Inferior parietal cortex (tissue), 1 donor: ENCODE results near the gene LPP.

Experiments used
- DNase-seq: peaks from one replicate; pipeline ENCODE4 v3.0.0-alpha.2; 2016; ENCODE audit errors: extremely low spot score

The LPP gene

GRCh38 chr3:188546835-188547670, 393.1 kb downstream of the LPP start:
- no peak for DNase-seq

DNA sequence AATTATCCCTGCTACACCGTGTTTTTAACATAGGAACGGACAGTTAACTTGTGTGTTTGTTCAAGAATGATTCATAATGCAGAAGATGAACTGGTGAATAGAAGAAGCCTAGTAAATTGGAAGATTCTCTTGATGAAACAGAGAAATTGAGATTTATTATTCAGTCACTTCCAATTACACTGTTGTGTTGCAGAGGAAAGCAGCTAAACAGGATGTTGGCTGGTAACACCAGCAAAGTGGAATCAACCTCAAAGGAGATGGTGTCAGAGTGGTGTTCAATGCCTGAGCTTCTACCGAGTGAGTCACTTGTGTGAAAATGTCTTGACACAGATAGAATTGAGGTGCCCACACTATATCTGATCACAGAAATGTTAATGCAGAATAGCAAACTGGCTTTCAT, 399.6 kb downstream of the LPP start:
- no peak for DNase-seq

DNA sequence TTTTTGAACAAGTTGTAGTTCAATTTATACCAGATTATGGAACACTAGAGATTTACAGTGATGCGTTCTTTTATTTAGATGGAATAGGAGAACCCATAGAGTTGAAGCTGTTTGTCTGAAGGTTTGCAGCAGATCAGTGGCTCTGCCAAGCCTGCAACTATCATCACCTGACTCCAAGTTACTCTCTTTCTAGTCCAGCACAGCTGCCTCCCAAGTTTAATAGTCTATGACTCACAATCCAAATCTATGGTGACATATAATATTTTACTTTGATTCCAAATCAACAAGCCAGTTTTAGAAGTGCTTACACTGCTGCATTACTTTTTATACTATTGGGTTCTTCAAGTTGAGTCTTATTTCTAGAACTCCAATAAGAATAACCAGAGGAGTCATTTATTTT, 400.4 kb downstream of the LPP start:
- no peak for DNase-seq

DNA sequence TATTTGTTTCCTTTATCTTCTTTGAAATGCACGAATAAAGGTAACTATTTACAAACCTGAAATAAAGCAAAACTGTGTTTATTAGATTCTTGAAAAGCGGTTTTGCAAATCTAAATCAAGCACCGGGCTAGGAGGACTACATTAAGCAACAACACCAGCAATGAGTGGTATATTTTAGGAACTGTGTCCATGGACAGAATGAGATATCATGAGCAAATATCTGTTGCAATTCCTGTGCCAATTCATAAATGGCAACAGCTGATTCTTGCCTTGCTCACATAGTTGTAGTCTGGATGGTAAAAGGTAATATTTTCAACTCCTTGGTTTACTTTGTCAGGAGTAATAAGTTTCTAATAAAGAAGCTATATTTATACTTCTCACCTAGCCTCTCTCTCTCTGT, 403.3 kb downstream of the LPP start:
- no peak for DNase-seq

DNA sequence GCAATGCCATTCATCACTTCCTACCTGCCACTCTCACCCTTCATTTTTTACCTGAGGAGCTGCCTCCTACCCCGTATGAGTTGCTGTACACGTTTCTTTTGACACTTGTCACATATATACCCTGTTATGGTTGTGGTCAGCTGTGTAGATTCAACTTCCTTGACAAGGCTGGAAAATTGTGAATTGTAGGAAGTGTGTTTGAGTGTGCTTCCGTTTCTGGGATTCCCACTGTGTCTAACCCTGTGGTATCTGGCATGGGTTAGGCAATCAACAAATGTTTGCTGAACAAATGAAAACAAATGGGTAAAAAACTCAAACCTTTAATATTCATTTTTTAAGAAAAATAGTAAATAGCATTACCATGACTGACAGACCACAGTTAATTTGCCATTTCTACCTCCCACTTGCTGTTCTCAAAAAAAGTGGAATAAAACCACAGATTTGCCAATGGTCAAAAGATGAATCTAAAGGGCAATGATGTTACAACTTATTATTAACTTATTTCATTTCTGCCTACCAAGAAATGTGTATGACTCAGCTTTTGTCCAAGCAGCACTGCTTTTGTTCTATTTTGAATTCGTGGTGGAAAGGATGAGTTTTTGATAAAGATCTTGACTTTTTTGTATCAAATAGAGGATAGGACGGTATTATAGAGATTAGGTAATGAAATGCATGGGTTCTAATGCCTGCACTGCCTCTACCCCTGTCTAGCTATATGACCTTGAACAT, 404.6 kb downstream of the LPP start:
- no peak for DNase-seq

DNA sequence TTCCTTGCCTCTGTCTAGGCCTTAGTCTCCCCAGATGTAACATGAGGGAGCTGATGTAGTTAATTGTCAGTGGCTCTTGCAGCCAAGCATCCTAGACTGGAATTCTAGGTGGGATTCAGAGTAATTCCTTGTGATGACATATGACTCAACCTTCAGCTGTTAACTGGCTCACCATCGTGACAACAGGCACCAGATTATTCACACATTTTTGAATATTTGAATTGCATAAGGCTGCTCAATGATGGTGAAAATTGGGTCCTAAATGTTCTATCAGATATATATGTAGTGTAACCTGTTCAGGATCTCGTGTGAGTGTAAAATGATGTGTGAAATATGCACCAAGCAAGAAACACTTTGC, 405.1 kb downstream of the LPP start:
- no peak for DNase-seq

DNA sequence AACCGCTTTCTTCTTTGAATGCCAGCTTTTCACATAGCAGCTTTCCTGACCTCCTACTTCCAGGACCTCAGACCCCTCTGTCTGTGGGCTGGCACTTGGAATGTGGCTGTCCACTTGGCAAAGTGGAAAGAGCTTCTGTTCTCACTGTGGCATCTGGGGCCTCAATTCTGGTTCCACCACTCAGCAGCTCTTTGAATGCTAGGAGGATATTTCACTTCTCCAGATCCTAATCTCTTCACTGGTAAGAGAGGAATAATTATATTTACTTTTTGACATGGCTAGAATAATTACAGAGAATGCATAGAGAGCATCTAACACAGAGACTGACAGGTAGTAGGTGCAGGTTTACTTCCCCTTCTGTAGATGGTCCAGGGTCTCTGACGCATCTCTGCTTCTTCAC, 405.9 kb downstream of the LPP start:
- no peak for DNase-seq

GRCh38 chr3:188562144-188562543, 408.2 kb downstream of the LPP start:
- no peak for DNase-seq

DNA sequence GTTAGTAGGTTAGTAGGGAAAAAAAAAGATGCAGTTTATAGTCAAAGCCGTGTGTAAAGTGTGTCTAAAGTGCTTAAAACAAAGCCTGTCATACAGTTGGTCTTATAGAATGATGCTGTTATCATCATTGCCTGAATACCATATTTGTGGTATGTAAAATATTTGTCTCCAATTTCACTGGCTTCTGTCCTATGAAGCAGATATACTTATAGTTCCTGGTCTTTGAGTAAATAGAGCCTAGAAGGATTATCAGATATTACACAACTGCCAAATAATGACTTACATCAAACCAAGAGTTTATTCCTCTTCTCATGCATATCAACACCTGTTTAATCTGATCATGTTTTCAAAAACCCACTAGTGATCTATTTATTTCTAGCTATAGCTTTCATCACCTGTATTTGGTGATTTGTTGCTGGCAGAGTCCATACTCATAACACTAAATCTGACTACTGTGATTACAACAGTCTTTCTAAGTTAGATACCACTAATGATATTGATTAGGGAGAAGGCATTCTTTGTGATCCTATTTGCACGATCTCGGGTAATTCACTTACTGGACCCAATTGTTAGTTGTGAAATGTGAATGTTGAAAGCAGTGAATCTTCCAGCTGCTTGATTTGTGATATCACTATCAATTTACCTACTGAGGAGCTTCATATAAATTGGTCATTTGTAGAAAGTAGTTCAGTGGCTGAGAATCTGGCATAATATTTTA, 413.7 kb downstream of the LPP start:
- no peak for DNase-seq

DNA sequence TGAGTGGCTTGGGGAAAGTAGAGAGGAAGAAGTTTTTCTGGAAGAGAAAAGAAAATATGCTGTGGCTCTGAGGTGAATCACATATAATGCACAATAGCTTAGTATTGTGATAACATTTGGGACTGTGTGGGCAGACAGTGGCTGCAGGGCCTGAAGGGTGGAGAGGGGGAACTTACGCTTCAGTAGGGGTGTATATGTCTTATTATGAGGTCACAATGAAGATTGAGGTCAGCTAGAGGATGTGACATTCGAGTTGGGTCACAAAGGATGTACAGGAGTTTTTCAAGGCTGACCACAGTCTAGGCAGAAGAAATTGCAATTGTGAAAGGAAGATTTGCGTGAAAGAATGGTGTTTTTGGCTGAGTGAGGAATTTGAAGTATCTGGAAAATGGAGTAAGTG, 414.8 kb downstream of the LPP start:
- DNase-seq = no peak

DNA sequence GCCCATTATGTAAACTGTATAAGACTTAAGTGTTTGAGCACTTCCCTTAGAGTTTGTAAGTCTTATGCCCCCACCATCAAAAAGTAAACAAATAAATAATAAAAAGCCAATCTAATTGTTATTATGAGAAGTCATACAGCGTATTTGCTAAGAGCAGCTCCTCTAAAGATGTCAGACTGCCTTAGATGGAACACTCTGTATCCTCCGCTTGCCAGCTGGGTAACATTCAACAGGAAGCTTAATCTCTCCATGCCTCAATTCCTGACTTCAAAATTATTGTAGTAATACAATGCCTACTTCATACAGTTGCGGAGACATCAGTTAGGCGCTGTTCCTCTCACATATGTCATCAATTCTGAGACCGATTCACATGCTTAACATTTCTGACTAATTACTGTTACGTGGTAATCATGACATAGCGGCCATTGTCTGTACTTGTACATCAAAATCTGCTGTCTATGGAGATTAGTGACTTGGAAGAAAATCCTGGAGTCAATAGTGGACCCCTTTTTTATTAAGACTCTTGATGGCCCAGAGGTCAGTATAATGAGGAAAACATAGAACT, 417.7 kb downstream of the LPP start:
- no peak for DNase-seq

- DNase-seq = no peak
Observed at GRCh38 chr3:188573291-188573940, 419.5 kb downstream of the LPP start.

DNA sequence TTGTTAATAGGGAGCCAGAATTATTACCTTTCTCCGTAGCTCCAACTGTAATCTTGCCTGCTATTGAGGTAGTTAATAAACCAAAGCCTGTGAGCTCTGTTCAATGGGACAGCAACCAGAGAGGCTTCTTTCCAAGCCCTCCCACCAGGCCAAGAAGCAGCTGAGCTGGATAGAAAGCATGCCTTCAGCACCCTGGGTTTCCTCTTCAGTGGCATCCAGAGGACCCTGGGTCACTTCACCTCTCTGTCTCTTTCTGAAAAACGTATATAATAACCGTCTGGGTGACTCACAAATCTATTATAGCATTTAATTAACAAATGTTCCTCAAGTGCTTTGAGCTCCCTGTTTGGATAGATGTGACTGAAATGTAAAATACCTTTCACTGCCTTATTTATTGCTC, 420.0 kb downstream of the LPP start:
- no peak for DNase-seq

DNA sequence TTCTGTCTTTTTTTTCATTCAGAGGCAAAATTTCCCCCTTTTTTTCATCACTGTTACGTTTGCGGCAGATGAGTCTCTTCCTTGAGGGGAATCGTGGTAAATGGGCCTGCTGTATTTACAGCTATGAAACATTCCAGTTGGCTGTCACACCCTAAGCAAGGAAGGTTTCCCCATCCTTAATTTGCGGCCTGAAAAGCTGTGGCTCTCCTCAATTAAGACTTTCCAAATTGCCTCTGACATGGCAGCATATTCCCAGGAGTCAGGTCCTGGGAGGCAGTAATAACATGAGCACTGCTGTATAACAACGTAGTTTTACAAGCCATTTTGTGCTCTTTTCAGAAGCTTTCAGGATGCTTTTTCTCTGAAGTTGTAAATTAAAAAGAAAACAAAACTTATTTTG, 420.9 kb downstream of the LPP start:
- no peak for DNase-seq

GRCh38 chr3:188575501-188575900, 421.5 kb downstream of the LPP start:
- DNase-seq = no peak

DNA sequence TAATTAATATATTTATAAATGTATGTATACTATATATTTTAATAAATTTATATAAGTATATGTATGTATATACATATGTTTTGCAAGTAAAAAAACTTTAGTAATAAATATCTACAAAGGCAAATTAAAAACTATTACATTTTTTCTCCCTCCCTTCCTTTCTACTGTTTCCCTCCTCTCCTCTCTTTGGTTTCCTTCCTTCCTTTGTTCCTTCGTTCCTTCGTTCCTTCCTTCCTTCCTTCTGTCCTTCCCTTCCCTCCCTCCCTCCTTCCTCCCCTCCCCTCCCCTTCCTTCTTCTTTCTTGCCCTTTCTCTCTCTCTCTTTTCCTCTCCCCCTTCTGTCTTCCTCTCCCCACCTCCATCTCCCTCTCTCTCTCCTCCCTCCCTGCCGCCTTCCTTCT, 423.6 kb downstream of the LPP start:
- no peak for DNase-seq

- DNase-seq = no peak
Observed at GRCh38 chr3:188578576-188579363, 424.8 kb downstream of the LPP start.

DNA sequence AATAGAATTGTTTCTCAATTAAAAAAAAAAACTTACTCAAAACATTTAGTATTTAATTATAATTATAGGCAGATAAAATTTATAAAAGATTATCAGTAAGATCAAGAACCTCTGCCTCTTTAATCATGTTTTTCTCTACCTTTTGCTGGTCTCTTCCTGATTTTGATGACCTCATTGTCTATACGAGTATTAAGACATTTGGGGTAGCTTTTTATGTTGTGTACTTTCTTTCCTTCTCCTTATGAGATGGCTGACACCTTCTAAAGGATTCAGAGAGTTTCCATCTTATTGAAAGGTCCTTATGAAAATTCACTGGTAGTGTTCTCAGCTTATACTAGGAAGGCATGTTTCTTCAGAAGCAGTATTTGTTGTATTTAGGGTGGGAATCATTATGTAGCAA, 426.3 kb downstream of the LPP start:
- no peak for DNase-seq

GRCh38 chr3:188580659-188581058, 426.7 kb downstream of the LPP start:
- no peak for DNase-seq

DNA sequence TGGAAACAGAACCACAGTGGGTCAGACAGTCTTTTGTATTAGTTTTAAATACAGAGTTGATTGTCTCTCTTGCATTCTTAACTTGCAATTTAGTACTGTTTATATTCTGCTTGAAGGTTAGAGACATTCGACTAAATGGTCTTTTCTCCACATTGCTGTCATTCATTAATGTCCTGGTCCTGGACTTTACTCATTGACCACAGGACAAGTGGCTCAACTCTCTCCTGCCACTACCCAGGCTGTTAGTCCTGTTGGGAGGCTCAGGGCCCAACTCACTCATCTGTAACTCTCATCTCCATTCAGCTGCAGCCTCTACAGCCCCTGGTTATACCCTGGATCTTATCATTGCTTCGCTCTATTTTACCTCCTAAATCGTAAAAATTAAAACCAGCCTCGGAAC, 427.4 kb downstream of the LPP start:
- DNase-seq = no peak

- no peak for DNase-seq
Observed at GRCh38 chr3:188581792-188582191, 427.8 kb downstream of the LPP start.
